PC-3 (cell line): ENCODE measurements around the gene MPHOSPH9. TPM values are rescaled to one million over a fixed set of nuclear protein-coding genes. Genes with fewer than 3 reads are reported as not detected.
A peak's percentile ranks its signal among the peaks of the same experiment; 100 is the strongest.

ENCODE experiments used
- ATAC-seq: fragments of 200-7000 bp; cut with Tn5 transposase; 2 replicates; pipeline ENCODE4 v1.9.1; 2020; ENCODE audit warnings: mild to moderate bottlenecking, moderate library complexity
- BruUV-seq: library from RNA; stranded (reverse); fragments of 400-500 nt; replicated peaks from 2 replicates; lab custom pipeline; 2021; lab: Mats Ljungman, UMichigan
- CTCF ChIA-PET: fragments of 300-600 bp; sonication (Branson Sonifier 250); formaldehyde crosslinking; loops from one replicate; lab custom pipeline; 2022; ENCODE audit warnings: antibody characterized with exemption; lab: Charles Lee
- POLR2A ChIA-PET: fragments of 300-600 bp; sonication (Branson Sonifier 250); formaldehyde crosslinking; loops from one replicate; lab custom pipeline; 2022; ENCODE audit warnings: antibody characterized with exemption; ENCODE audit not compliant: unreplicated experiment; lab: Charles Lee
- DNase-seq: peaks from one replicate; pipeline ENCODE4 v3.0.0-alpha.2; 2015
- H2AFZ ChIP-seq: fragments of 300-600 bp; sonication (generic); 2 replicates; pipeline ENCODE4 v1.6.0; 2016; ENCODE audit warnings: antibody characterized with exemption, low read length
- H3F3A ChIP-seq: fragments of 300-600 bp; sonication (generic); one replicate; pipeline ENCODE4 v1.6.0; 2017; ENCODE audit warnings: antibody characterized with exemption, low read length, control low read depth, mild to moderate bottlenecking; ENCODE audit not compliant: unreplicated experiment
- H3K27ac ChIP-seq: fragments of 300-600 bp; sonication (generic); 2 replicates; pipeline ENCODE4 v1.5.1; 2016; ENCODE audit warnings: mild to moderate bottlenecking, low read length
- H3K27me3 ChIP-seq: fragments of 300-600 bp; sonication (generic); 2 replicates; pipeline ENCODE4 v1.6.1; 2016; ENCODE audit warnings: low read length, mixed read lengths
- H3K36me3 ChIP-seq: fragments of 300-600 bp; sonication (generic); 2 replicates; pipeline ENCODE4 v1.6.1; 2016; ENCODE audit warnings: low read depth, mixed run types, low read length, mixed read lengths
- H3K4me1 ChIP-seq: fragments of 300-600 bp; sonication (generic); 2 replicates; pipeline ENCODE4 v1.5.1; 2016; ENCODE audit warnings: low read length; ENCODE audit not compliant: insufficient read depth
- H3K4me2 ChIP-seq: fragments of 300-600 bp; sonication (generic); 2 replicates; pipeline ENCODE4 v1.6.0; 2016; ENCODE audit warnings: low read length
- H3K4me3 ChIP-seq: fragments of 300-600 bp; sonication (generic); 2 replicates; pipeline ENCODE4 v1.5.1; 2016; ENCODE audit warnings: mild to moderate bottlenecking, low read length, mixed read lengths
- H3K79me2 ChIP-seq: fragments of 300-600 bp; sonication (generic); 2 replicates; pipeline ENCODE4 v1.6.1; 2017; ENCODE audit warnings: low read length, mixed read lengths
- H3K9ac ChIP-seq: fragments of 300-600 bp; sonication (generic); 2 replicates; pipeline ENCODE4 v1.6.0; 2016; ENCODE audit warnings: mild to moderate bottlenecking, low read length
- H3K9me2 ChIP-seq: fragments of 300-600 bp; sonication (generic); replicated peaks from 2 replicates; pipeline ENCODE4 v1.6.1; 2016; ENCODE audit warnings: mixed run types, low read length, mixed read lengths
- H3K9me3 ChIP-seq: fragments of 300-600 bp; sonication (generic); 2 replicates; pipeline ENCODE4 v1.6.1; 2016; ENCODE audit warnings: low read length, mixed read lengths
- H4K20me1 ChIP-seq: fragments of 300-600 bp; sonication (generic); 2 replicates; pipeline ENCODE4 v1.6.1; 2016; ENCODE audit warnings: low read length, mixed read lengths
- EZH2 ChIP-seq: fragments of 300-600 bp; sonication (generic); IDR thresholded peaks from one replicate; pipeline ENCODE4 v1.6.1; 2017; ENCODE audit warnings: antibody characterized with exemption, mild to moderate bottlenecking, low read length; ENCODE audit not compliant: unreplicated experiment
- EZH2phosphoT487 ChIP-seq: fragments of 300-600 bp; sonication (generic); IDR thresholded peaks from 2 replicates; pipeline ENCODE4 v1.6.1; 2018; ENCODE audit warnings: mild to moderate bottlenecking, antibody characterized with exemption, low read length, borderline replicate concordance
- intact Hi-C: fragments of 100-400 bp; cut with micrococcal nuclease; formaldehyde crosslinking; loops from 2 replicates; pipeline ENCODE4 v1.9.0; 2023
- total RNA-seq: library from RNA; depleted of rRNA; stranded (reverse); fragments of >200 nt; gene quantifications from 2 replicates; pipeline ENCODE4 v1.2.3, GENCODE V29; 2014
- TF ChIP-seq, protein P1 (sequence below): fragments of 300-600 bp; sonication (generic); conservative IDR thresholded peaks from 2 replicates; pipeline ENCODE4 v1.5.1; 2017; ENCODE audit warnings: antibody characterized with exemption, low read depth, mild to moderate bottlenecking, low read length

MPHOSPH9 gene
- total RNA-seq, 1 experiment from 2014 or later = 42.5 TPM

DNA sequence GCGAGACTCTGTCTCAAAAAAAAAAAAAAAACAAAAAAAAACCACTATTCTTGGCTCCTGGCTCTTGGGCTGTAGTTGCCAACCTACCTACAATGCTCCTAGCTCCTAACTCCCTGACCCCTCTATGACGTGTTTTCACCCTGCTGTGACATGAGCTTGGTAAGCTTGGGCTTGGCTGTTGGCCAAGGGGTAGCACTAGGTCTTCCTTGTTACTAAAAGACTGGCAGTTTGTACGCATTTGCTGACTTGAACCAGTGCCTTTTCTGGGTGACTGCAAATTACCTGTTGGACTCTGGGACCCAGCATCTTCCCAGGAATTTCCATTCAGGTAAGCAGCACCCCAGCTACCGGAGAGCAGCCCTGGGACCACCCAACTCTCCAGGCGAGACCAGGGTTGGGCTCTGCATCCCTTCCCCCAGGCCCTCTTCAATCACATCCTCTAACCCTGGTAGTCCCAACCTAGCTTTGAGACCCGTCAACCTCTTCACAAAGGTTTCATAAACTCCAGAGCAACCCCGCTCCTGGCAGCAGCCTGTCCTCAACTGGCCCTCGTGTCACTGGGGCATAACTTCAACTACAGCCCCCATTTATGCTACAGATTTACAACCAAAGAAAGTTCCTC is 30.4 kb upstream of the MPHOSPH9 start:
- H3K9me3 ChIP-seq = no peaks in the 10 kb centered on the region
- TF ChIP-seq EZH2phosphoT487 (no peak), EZH2 (no peak)
- TF ChIP-seq, protein P1, sequence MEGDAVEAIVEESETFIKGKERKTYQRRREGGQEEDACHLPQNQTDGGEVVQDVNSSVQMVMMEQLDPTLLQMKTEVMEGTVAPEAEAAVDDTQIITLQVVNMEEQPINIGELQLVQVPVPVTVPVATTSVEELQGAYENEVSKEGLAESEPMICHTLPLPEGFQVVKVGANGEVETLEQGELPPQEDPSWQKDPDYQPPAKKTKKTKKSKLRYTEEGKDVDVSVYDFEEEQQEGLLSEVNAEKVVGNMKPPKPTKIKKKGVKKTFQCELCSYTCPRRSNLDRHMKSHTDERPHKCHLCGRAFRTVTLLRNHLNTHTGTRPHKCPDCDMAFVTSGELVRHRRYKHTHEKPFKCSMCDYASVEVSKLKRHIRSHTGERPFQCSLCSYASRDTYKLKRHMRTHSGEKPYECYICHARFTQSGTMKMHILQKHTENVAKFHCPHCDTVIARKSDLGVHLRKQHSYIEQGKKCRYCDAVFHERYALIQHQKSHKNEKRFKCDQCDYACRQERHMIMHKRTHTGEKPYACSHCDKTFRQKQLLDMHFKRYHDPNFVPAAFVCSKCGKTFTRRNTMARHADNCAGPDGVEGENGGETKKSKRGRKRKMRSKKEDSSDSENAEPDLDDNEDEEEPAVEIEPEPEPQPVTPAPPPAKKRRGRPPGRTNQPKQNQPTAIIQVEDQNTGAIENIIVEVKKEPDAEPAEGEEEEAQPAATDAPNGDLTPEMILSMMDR = no peak
- no peaks in the 10 kb centered on the region for H3K27me3 ChIP-seq
- H3K79me2 ChIP-seq = peaks cover 10% of the 10 kb centered on the region
- intact Hi-C loops = no loop called here
- BruUV-seq = no TSS peak
- H3K9me2 ChIP-seq = no peaks in the 10 kb centered on the region
- CTCF ChIA-PET = no interaction called here
- POLR2A ChIA-PET = no interaction called here
- no peak overlapping the region for H3K27ac ChIP-seq
- no peaks in the 10 kb centered on the region for H4K20me1 ChIP-seq
- H3K4me1 ChIP-seq = no peaks in the 10 kb centered on the region
- DNase-seq (no peak), ATAC-seq (no peak)
- H3F3A ChIP-seq = no peaks in the 10 kb centered on the region
- H3K9ac ChIP-seq = no peak overlapping the region
- H3K4me2 ChIP-seq = no peak overlapping the region
- H3K4me3 ChIP-seq = no peak overlapping the region
- H2AFZ ChIP-seq = no peak overlapping the region
- peaks cover 44% of the 10 kb centered on the region for H3K36me3 ChIP-seq

DNA sequence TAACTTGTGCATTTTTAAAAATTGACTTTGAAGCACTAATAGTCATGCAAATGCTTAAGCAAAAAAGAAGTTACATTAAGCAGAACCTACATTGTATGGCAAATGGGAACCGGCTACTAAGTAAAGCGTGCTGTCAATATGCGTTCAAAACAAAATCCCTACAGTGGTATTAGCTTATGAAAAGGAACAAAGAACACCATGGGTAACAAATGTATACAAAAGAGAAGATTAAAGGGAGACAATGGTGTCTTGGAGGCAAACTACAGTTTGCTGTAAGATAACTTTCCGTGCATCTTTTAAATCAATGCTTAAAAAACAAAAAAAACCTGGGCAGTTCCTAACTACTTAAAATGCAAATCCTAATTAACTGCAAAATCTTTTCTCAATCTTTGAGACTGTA is 28.3 kb upstream of the MPHOSPH9 start:
- TF ChIP-seq EZH2 = no peak
- no peak for TF ChIP-seq EZH2phosphoT487
- TF ChIP-seq, protein P1 = no peak
- Histone ChIP-seq H3K9me3 (no peaks in the 10 kb centered on the region), H2AFZ (no peak overlapping the region), H3K4me1 (no peaks in the 10 kb centered on the region), H3F3A (no peaks in the 10 kb centered on the region), H3K9me2 (no peaks in the 10 kb centered on the region), H3K36me3 (peaks cover 55% of the 10 kb centered on the region), H3K4me3 (no peak overlapping the region), H4K20me1 (no peaks in the 10 kb centered on the region), H3K4me2 (no peak overlapping the region), H3K27me3 (no peaks in the 10 kb centered on the region), H3K9ac (no peak overlapping the region), H3K27ac (no peak overlapping the region), H3K79me2 (no peaks in the 10 kb centered on the region)
- CTCF ChIA-PET = no interaction called here
- DNase-seq (no peak), ATAC-seq (no peak)
- TSS peak; percentile 73 for BruUV-seq
- intact Hi-C loops = no loop called here
- POLR2A ChIA-PET = no interaction called here

DNA sequence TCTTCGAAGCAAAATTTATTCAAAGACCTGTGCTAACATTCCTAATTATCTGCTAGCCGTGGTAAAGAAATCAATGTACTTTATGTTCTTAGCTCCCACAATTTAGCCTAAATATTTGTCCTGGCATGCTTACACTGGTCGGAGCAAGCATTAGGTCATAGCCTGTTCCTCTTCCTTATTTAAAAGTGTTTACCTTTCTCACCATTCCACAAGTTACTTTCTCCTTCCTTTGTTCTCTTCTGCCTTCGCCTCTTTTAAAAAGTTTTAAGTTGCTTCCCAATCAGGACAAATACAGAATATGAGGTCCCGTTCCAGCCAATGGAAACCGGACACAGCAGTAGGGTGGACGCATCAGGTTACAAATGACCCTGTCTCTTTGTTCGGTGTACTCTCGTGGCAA is 27.1 kb upstream of the MPHOSPH9 start:
- Histone ChIP-seq H3K9me2 (no peaks in the 10 kb centered on the region), H3K4me3 (no peak overlapping the region), H3K4me2 (no peak overlapping the region), H3K27me3 (no peaks in the 10 kb centered on the region), H3K79me2 (no peaks in the 10 kb centered on the region), H3K27ac (no peak overlapping the region), H3F3A (no peaks in the 10 kb centered on the region), H3K9me3 (no peaks in the 10 kb centered on the region), H2AFZ (no peak overlapping the region), H3K36me3 (peaks cover 58% of the 10 kb centered on the region), H3K4me1 (no peaks in the 10 kb centered on the region), H4K20me1 (no peaks in the 10 kb centered on the region), H3K9ac (no peak overlapping the region)
- ATAC-seq (no peak), DNase-seq (no peak)
- no peak for TF ChIP-seq EZH2
- TF ChIP-seq, protein P1 = no peak
- no peak for TF ChIP-seq EZH2phosphoT487
- no TSS peak for BruUV-seq
- intact Hi-C loops = no loop called here
- POLR2A ChIA-PET = interaction anchor here (0.7 kb wide), 1 partner anchor 466 kb away, joined by 3 read pairs; no protein-coding TSS in a partner anchor
- CTCF ChIA-PET = no interaction called here
